Trophoblast cell (in vitro differentiated cells and primary cell): ENCODE results near the gene ANXA10.

Experiments used
- DNase-seq, 2 donors: peaks; one replicate each; pipeline ENCODE4 v3.0.0-alpha.2; 2016
- H2AFZ ChIP-seq: 2 replicates; pipeline ENCODE4 v1.6.1; 2013; ENCODE audit warnings: low read length, moderate library complexity, mild to moderate bottlenecking; ENCODE audit not compliant: insufficient read depth, poor library complexity
- H2AK5ac ChIP-seq: 2 replicates; pipeline ENCODE4 v1.6.1; 2013; ENCODE audit warnings: mild to moderate bottlenecking, low read length
- H2BK120ac ChIP-seq: 2 replicates; pipeline ENCODE4 v1.6.1; 2013; ENCODE audit warnings: low read length, mild to moderate bottlenecking, moderate library complexity; ENCODE audit not compliant: insufficient read depth, poor library complexity
- H2BK12ac ChIP-seq: 2 replicates; pipeline ENCODE4 v1.6.1; 2013; ENCODE audit warnings: mild to moderate bottlenecking, low read length, moderate library complexity
- H2BK5ac ChIP-seq: 2 replicates; pipeline ENCODE4 v1.6.1; 2013; ENCODE audit warnings: low read length, low read depth, moderate library complexity, mild to moderate bottlenecking; ENCODE audit not compliant: poor library complexity
- H3K14ac ChIP-seq: 2 replicates; pipeline ENCODE4 v1.6.1; 2013; ENCODE audit warnings: mild to moderate bottlenecking, low read length
- H3K18ac ChIP-seq: 2 replicates; pipeline ENCODE4 v1.6.1; 2013; ENCODE audit warnings: mild to moderate bottlenecking, low read length
- H3K23ac ChIP-seq: 2 replicates; pipeline ENCODE4 v1.6.1; 2013; ENCODE audit warnings: low read length
- H3K27ac ChIP-seq: 2 replicates; pipeline ENCODE4 v1.5.1; 2013; ENCODE audit warnings: low read depth, mild to moderate bottlenecking, inconsistent platforms, low read length, moderate library complexity
- H3K27me3 ChIP-seq: 2 replicates; pipeline ENCODE4 v1.6.1; 2013; ENCODE audit warnings: inconsistent platforms, mild to moderate bottlenecking, low read length, moderate library complexity; ENCODE audit not compliant: insufficient read depth
- H3K36me3 ChIP-seq, 2 experiments: 1 replicate in 1 of 2; 2 replicates in 1 of 2; pipeline ENCODE4 v1.6.1; 2013; ENCODE audit warnings: low read length in 2 of 2, mild to moderate bottlenecking in 2 of 2, moderate library complexity in 1 of 2; ENCODE audit not compliant: insufficient read depth in 2 of 2, control insufficient read depth in 1 of 2
- H3K4ac ChIP-seq: 2 replicates; pipeline ENCODE4 v1.6.1; 2013; ENCODE audit warnings: low read depth, mild to moderate bottlenecking, low read length, moderate library complexity
- H3K4me1 ChIP-seq, 2 experiments: 1 replicate in 1 of 2; 2 replicates in 1 of 2; pipeline ENCODE4 v1.6.1; 2013; ENCODE audit warnings: low read length in 2 of 2, mild to moderate bottlenecking in 2 of 2, moderate library complexity in 1 of 2; ENCODE audit not compliant: insufficient read depth in 2 of 2, control insufficient read depth in 1 of 2
- H3K4me2 ChIP-seq: 2 replicates; pipeline ENCODE4 v1.6.1; 2013; ENCODE audit warnings: inconsistent platforms, mild to moderate bottlenecking, low read length, moderate library complexity
- H3K4me3 ChIP-seq: 2 replicates; pipeline ENCODE4 v1.5.1; 2013; ENCODE audit warnings: mild to moderate bottlenecking, low read depth, low read length, inconsistent platforms
- H3K79me1 ChIP-seq: one replicate; pipeline ENCODE4 v1.6.1; 2013; ENCODE audit warnings: low read length
- H3K79me2 ChIP-seq: 2 replicates; pipeline ENCODE4 v1.6.1; 2013; ENCODE audit warnings: low read length, mild to moderate bottlenecking; ENCODE audit not compliant: control insufficient read depth, insufficient read depth, poor library complexity
- H3K9ac ChIP-seq: 2 replicates; pipeline ENCODE4 v1.6.1; 2013; ENCODE audit warnings: mild to moderate bottlenecking, low read length
- H3K9me3 ChIP-seq: 2 replicates; pipeline ENCODE4 v1.6.1; 2013; ENCODE audit warnings: low read depth, mild to moderate bottlenecking, control low read depth, inconsistent platforms, low read length; ENCODE audit not compliant: insufficient read depth
- H4K12ac ChIP-seq: 2 replicates; pipeline ENCODE4 v1.6.1; 2013; ENCODE audit warnings: low read depth, mild to moderate bottlenecking, low read length, moderate library complexity
- H4K8ac ChIP-seq: 2 replicates; pipeline ENCODE4 v1.6.1; 2013; ENCODE audit warnings: low read depth, mild to moderate bottlenecking, low read length, moderate library complexity
- H4K91ac ChIP-seq: one replicate; pipeline ENCODE4 v1.6.1; 2013; ENCODE audit warnings: low read depth, mild to moderate bottlenecking, low read length, moderate library complexity
- WGBS: extraction: QIAGEN DNeasy Blood & Tissue Kit; methylation state at CpG from one replicate; pipeline ENCODE4 v1.1.7; 2013; ENCODE audit warnings: missing lambda C conversion rate; ENCODE audit not compliant: insufficient read length, insufficient coverage; ENCODE audit errors: extremely low coverage; 5-methylcytosine and 5-hydroxymethylcytosine counted together

Gene ANXA10

DNA sequence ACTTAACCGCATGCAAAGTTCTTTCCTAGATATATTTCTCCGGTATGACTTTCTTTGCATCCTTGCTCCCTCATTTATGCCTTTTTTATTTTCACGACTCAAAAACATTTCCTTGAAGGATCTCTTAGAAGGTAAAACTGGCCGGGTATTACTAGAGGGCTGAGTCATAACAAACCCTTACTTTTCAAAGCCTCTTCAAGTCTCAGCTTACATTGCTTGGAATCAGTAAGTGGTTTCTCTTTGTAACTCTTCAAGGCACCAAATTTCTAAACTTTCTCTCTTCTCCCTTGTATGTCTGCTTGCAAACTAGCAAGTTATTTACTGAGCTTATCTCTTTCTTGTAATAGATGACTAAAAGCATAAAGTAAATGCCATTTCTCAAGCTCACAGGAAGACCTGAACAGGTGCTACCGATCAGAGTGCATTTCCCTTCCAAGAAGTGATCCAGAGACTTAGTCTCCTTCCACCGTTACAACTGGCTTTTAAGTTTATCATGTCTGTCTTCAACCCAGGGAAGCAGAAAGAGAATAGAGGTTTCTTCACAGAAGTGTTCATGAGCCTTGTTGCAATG lies 75.5 kb downstream of the ANXA10 start:
- no peaks in the 10 kb centered on the region for H3K79me2 ChIP-seq
- H3K14ac ChIP-seq: no peak overlapping the region
- no peak overlapping the region for H3K4me2 ChIP-seq
- no peak overlapping the region for H2AK5ac ChIP-seq
- no peaks in the 10 kb centered on the region for H3K36me3 ChIP-seq
- no peak overlapping the region for H3K4ac ChIP-seq
- H3K4me1 ChIP-seq: no peaks in the 10 kb centered on the region
- no peak overlapping the region for H2AFZ ChIP-seq
- no peak overlapping the region for H4K8ac ChIP-seq
- no peak overlapping the region for H2BK120ac ChIP-seq
- H3K9ac ChIP-seq: no peak overlapping the region
- no peak overlapping the region for H2BK5ac ChIP-seq
- no peak overlapping the region for H3K23ac ChIP-seq
- no peak overlapping the region for H2BK12ac ChIP-seq
- H3K18ac ChIP-seq: no peak overlapping the region
- H4K91ac ChIP-seq: no peak overlapping the region
- WGBS: no CpG with 5 or more reads among the region's 6 CpGs
- no peaks in the 10 kb centered on the region for H3K79me1 ChIP-seq
- no peak for DNase-seq
- H3K27ac ChIP-seq: no peak overlapping the region
- H3K9me3 ChIP-seq: no peaks in the 10 kb centered on the region
- H4K12ac ChIP-seq: no peak overlapping the region
- no peaks in the 10 kb centered on the region for H3K27me3 ChIP-seq
- no peak overlapping the region for H3K4me3 ChIP-seq

- no peak overlapping the region for H2BK5ac ChIP-seq
- H2AFZ ChIP-seq: no peak overlapping the region
- H2AK5ac ChIP-seq: no peak overlapping the region
- no peaks in the 10 kb centered on the region for H3K79me2 ChIP-seq
- no peak overlapping the region for H3K18ac ChIP-seq
- no peak overlapping the region for H2BK12ac ChIP-seq
- no CpG with 5 or more reads among the region's 6 CpGs for WGBS
- no peak overlapping the region for H3K9ac ChIP-seq
- no peak overlapping the region for H3K4me3 ChIP-seq
- H3K27ac ChIP-seq: no peak overlapping the region
- no peak overlapping the region for H4K8ac ChIP-seq
- no peak overlapping the region for H3K4ac ChIP-seq
- H3K36me3 ChIP-seq: no peaks in the 10 kb centered on the region
- no peaks in the 10 kb centered on the region for H3K79me1 ChIP-seq
- H4K12ac ChIP-seq: no peak overlapping the region
- H3K27me3 ChIP-seq: no peaks in the 10 kb centered on the region
- H3K14ac ChIP-seq: no peak overlapping the region
- H4K91ac ChIP-seq: no peak overlapping the region
- H3K23ac ChIP-seq: no peak overlapping the region
- no peak overlapping the region for H2BK120ac ChIP-seq
- no peaks in the 10 kb centered on the region for H3K9me3 ChIP-seq
- no peaks in the 10 kb centered on the region for H3K4me1 ChIP-seq
- no peak for DNase-seq
- H3K4me2 ChIP-seq: no peak overlapping the region
Observed at GRCh38 chr4:168174308-168174707, 82.0 kb downstream of the ANXA10 start.

DNA sequence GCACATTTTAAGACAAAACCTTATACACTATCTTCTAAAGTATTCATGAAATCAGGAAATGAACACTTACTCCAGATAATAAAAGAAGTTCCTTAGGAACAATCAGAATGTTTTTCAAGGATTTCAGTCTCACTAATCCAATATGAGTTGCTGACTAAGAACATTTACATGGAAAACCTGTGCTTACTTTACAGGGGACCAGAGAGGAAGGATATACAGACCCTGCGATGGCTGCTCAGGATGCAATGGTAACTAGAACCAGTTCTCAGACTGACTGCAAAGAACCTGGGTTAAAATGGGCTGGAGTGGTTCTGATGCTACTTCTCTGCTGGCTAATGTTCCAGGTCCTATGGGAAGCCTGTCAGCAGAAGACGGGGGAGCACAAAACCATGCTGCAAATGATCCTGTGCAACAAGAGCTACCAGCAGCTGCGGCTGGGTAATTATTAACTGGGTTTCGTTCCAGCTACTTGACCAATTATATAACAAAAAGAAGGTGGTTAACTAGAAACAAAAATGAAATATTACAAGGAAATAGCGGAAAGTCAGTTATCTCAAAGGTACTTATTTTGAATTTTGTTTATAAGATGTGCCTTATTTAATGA lies 85.3 kb downstream of the ANXA10 start:
- Histone ChIP-seq H3K36me3 (no peaks in the 10 kb centered on the region), H4K12ac (no peak overlapping the region), H3K27me3 (no peaks in the 10 kb centered on the region), H3K9ac (no peak overlapping the region), H3K79me1 (no peaks in the 10 kb centered on the region), H3K4ac (no peak overlapping the region), H4K8ac (no peak overlapping the region), H2BK5ac (no peak overlapping the region), H3K9me3 (no peaks in the 10 kb centered on the region), H3K4me3 (no peak overlapping the region), H3K27ac (no peak overlapping the region), H3K4me1 (no peaks in the 10 kb centered on the region), H3K4me2 (no peak overlapping the region), H2AFZ (no peak overlapping the region), H2BK12ac (no peak overlapping the region), H2BK120ac (no peak overlapping the region), H3K14ac (no peak overlapping the region), H2AK5ac (no peak overlapping the region), H3K18ac (no peak overlapping the region), H4K91ac (no peak overlapping the region), H3K79me2 (no peaks in the 10 kb centered on the region), H3K23ac (no peak overlapping the region)
- WGBS: no CpG with 5 or more reads among the region's 5 CpGs
- DNase-seq: no peak

- Histone ChIP-seq H3K9ac (no peak overlapping the region), H2AFZ (no peak overlapping the region), H3K27me3 (no peaks in the 10 kb centered on the region), H3K23ac (no peak overlapping the region), H3K36me3 (no peaks in the 10 kb centered on the region), H2BK12ac (no peak overlapping the region), H3K4ac (no peak overlapping the region), H3K4me1 (no peaks in the 10 kb centered on the region), H3K18ac (no peak overlapping the region), H3K14ac (no peak overlapping the region), H4K12ac (no peak overlapping the region), H2AK5ac (no peak overlapping the region), H2BK120ac (no peak overlapping the region), H3K9me3 (no peaks in the 10 kb centered on the region), H3K4me3 (no peak overlapping the region), H3K27ac (no peak overlapping the region), H3K79me2 (no peaks in the 10 kb centered on the region), H4K91ac (no peak overlapping the region), H4K8ac (no peak overlapping the region), H3K79me1 (no peaks in the 10 kb centered on the region), H2BK5ac (no peak overlapping the region), H3K4me2 (no peak overlapping the region)
- WGBS: no CpG with 5 or more reads among the region's 6 CpGs
- peak in 1 of 2 donors; percentile 35 for DNase-seq
Observed at GRCh38 chr4:168183717-168184571, 91.6 kb downstream of the ANXA10 start.
